ACHN (cell line): ENCODE data around the gene IYD.

Experiments
- DNase-seq: peaks from one replicate; pipeline ENCODE4 v3.0.0-alpha.2; 2015
- in situ Hi-C: cut with HindIII; loops from 2 replicates; pipeline ENCODE4 v1.10.0; 2017; ENCODE audit warnings: low sequenced_read_pairs, low pct_ligation_motif_present, low pct_unique_long_range_greater_than_20kb

The IYD gene

GRCh38 chr6:150368762-150369161 lies at the start of gene IYD:
IYD (plus strand) TSS chr6:150369012; CDS start chr6:150369032, 20 bp downstream.
- in situ Hi-C loops: no loop called here
- DNase-seq: no peak

GRCh38 chr6:150319924-150320323 lies 48.9 kb upstream of the IYD start:
- no peak for DNase-seq
- in situ Hi-C loops: no loop called here

GRCh38 chr6:150320442-150320841 lies 48.4 kb upstream of the IYD start:
- in situ Hi-C loops: no loop called here
- DNase-seq: no peak

GRCh38 chr6:150322466-150322871 lies 46.3 kb upstream of the IYD start:
- DNase-seq: no peak
- in situ Hi-C loops: no loop called here

- no peak for DNase-seq
- in situ Hi-C loops: no loop called here
Observed at GRCh38 chr6:150323205-150323604, 45.6 kb upstream of the IYD start.

- in situ Hi-C loops: no loop called here
- DNase-seq: peak; percentile 53
Observed at GRCh38 chr6:150324044-150324443, 44.8 kb upstream of the IYD start.

GRCh38 chr6:150325066-150325772 lies 43.6 kb upstream of the IYD start:
- DNase-seq: peak; percentile 54
- in situ Hi-C loops: no loop called here

GRCh38 chr6:150327117-150327774 lies 41.6 kb upstream of the IYD start:
- in situ Hi-C loops: no loop called here
- DNase-seq: no peak

- in situ Hi-C loops: no loop called here
- DNase-seq: no peak
Observed at GRCh38 chr6:150328744-150329405, 39.9 kb upstream of the IYD start.

GRCh38 chr6:150331344-150331743 lies 37.5 kb upstream of the IYD start:
- DNase-seq: no peak
- in situ Hi-C loops: no loop called here

GRCh38 chr6:150332939-150333584 lies 35.8 kb upstream of the IYD start:
- in situ Hi-C loops: no loop called here
- no peak for DNase-seq

GRCh38 chr6:150333585-150333941 lies 35.2 kb upstream of the IYD start:
- no peak for DNase-seq
- in situ Hi-C loops: no loop called here

- peak; percentile 60 for DNase-seq
- in situ Hi-C loops: no loop called here
Observed at GRCh38 chr6:150334790-150335783, 33.7 kb upstream of the IYD start.

- DNase-seq: no peak
- in situ Hi-C loops: no loop called here
Observed at GRCh38 chr6:150336299-150336698, 32.5 kb upstream of the IYD start.

- DNase-seq: no peak
- in situ Hi-C loops: no loop called here
Observed at GRCh38 chr6:150336708-150337107, 32.1 kb upstream of the IYD start.

GRCh38 chr6:150342126-150342525 lies 26.7 kb upstream of the IYD start:
- in situ Hi-C loops: no loop called here
- DNase-seq: no peak

GRCh38 chr6:150343434-150343833 lies 25.4 kb upstream of the IYD start:
- no peak for DNase-seq
- in situ Hi-C loops: no loop called here

GRCh38 chr6:150345781-150346180 lies 23.0 kb upstream of the IYD start:
- in situ Hi-C loops: no loop called here
- DNase-seq: no peak
